NB4 (cell line): ENCODE data around the gene IMMP2L.

Source experiments
- MAX ChIP-seq: IDR thresholded peaks from 2 replicates; pipeline ENCODE4 v1.6.1; 2011; ENCODE audit warnings: low read depth, low read length
- POLR2A ChIP-seq: IDR thresholded peaks from 2 replicates; pipeline ENCODE4 v1.6.1; 2011; ENCODE audit warnings: mild to moderate bottlenecking; ENCODE audit not compliant: insufficient read length; ENCODE audit errors: extremely low read depth
- TF ChIP-seq, protein P1 (sequence below): IDR thresholded peaks from one replicate; pipeline ENCODE4 v1.5.1; 2012; ENCODE audit warnings: low read depth, low read length

GRCh38 chr7:111051832-111052231 lies 510.5 kb downstream of the IMMP2L start:
- TF ChIP-seq, protein P1, sequence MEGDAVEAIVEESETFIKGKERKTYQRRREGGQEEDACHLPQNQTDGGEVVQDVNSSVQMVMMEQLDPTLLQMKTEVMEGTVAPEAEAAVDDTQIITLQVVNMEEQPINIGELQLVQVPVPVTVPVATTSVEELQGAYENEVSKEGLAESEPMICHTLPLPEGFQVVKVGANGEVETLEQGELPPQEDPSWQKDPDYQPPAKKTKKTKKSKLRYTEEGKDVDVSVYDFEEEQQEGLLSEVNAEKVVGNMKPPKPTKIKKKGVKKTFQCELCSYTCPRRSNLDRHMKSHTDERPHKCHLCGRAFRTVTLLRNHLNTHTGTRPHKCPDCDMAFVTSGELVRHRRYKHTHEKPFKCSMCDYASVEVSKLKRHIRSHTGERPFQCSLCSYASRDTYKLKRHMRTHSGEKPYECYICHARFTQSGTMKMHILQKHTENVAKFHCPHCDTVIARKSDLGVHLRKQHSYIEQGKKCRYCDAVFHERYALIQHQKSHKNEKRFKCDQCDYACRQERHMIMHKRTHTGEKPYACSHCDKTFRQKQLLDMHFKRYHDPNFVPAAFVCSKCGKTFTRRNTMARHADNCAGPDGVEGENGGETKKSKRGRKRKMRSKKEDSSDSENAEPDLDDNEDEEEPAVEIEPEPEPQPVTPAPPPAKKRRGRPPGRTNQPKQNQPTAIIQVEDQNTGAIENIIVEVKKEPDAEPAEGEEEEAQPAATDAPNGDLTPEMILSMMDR = no peak
- TF ChIP-seq POLR2A = no peak
- TF ChIP-seq MAX = no peak
